ENCODE results near the gene ALDH3B1.

DNA sequence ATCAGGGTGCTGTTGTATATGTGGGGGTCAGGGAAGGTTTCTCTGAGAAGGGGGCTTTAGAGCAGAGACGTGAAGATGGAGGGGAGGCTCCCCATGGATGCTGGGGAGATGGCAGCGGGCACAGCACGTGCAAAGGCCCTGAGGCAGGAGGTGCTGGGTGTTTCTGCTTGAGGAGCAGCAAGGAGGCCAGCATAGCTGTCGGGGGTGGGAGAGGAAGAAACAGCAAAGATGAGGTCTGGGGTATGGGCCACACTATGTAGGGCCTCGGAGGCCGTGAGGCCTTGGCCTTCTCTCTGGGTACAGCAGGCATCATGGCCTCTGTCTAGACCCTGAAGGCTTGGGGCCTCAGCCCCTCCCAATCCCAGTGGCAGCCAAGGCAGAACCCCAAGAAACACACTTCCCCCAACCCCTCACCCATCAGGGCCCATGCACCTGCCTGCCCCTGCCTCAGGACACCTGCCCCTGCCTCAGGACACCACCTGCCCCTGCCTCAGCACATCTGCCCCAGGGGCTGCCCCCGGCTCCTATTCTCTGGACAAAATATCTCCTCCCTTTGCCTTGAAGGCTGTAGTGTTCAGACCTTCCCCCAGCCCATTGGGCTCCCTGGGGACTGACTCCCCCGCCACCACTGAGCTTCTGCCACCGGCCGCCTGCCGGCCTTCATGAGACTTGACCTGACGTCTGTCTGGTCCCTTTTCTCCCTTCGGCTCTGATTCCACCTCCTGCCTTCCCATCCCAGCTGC lies 6.2 kb downstream of the ALDH3B1 start:
- no peak for TF ChIP-seq POLR2A (IDR thresholded peaks at IDR 0.05)
- TF ChIP-seq, protein P1, sequence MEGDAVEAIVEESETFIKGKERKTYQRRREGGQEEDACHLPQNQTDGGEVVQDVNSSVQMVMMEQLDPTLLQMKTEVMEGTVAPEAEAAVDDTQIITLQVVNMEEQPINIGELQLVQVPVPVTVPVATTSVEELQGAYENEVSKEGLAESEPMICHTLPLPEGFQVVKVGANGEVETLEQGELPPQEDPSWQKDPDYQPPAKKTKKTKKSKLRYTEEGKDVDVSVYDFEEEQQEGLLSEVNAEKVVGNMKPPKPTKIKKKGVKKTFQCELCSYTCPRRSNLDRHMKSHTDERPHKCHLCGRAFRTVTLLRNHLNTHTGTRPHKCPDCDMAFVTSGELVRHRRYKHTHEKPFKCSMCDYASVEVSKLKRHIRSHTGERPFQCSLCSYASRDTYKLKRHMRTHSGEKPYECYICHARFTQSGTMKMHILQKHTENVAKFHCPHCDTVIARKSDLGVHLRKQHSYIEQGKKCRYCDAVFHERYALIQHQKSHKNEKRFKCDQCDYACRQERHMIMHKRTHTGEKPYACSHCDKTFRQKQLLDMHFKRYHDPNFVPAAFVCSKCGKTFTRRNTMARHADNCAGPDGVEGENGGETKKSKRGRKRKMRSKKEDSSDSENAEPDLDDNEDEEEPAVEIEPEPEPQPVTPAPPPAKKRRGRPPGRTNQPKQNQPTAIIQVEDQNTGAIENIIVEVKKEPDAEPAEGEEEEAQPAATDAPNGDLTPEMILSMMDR (IDR thresholded peaks at IDR 0.05), result no peak
- TF ChIP-seq POLR2AphosphoS5 (IDR thresholded peaks at IDR 0.05), result no peak
